Measurements from ENCODE around the gene PPP1R18.
"Not testable (repeated sequence)": the region's sequence is repeated elsewhere in the genome, so short reads cannot be mapped to it uniquely, and the experiment has no call there.

The PPP1R18 gene

GRCh38 chr6:30719791-30720737, 33.6 kb upstream of the PPP1R18 start, which contains the start of gene TUBB:
Gene TUBB (plus strand): TSS chr6:30720352. CDS start chr6:30720507, 155 bp downstream.
- DNase-seq: peak; percentile 94 to 97

- no peak for DNase-seq
Measured at GRCh38 chr6:30719356-30719755, 32.9 kb upstream of the PPP1R18 start.

GRCh38 chr6:30717845-30718720, 31.6 kb upstream of the PPP1R18 start:
- not testable (repeated sequence) for DNase-seq

GRCh38 chr6:30717129-30717844, 30.8 kb upstream of the PPP1R18 start, which contains the start of gene MDC1:
Gene MDC1 (minus strand): TSS chr6:30717281. CDS start chr6:30715175, 2,106 bp downstream.
- DNase-seq: peak; percentile 98 to 99

GRCh38 chr6:30716879-30717128, 30.4 kb upstream of the PPP1R18 start:
- no peak for DNase-seq

- DNase-seq: no peak
Measured at GRCh38 chr6:30714263-30714662, 27.8 kb upstream of the PPP1R18 start.

- no peak for DNase-seq
Measured at GRCh38 chr6:30712441-30712945, 26.0 kb upstream of the PPP1R18 start.

- no peak for DNase-seq
Measured at GRCh38 chr6:30711758-30712380, 25.4 kb upstream of the PPP1R18 start.

- DNase-seq: no peak
Measured at GRCh38 chr6:30709101-30709868, 22.8 kb upstream of the PPP1R18 start.

GRCh38 chr6:30707281-30707850, 20.9 kb upstream of the PPP1R18 start:
- no peak for DNase-seq

GRCh38 chr6:30705620-30706019, 19.2 kb upstream of the PPP1R18 start:
- no peak for DNase-seq

GRCh38 chr6:30703821-30704220, 17.4 kb upstream of the PPP1R18 start:
- no peak for DNase-seq

GRCh38 chr6:30703011-30703410, 16.6 kb upstream of the PPP1R18 start:
- no peak for DNase-seq

- no peak for DNase-seq
Measured at GRCh38 chr6:30700340-30700739, 13.9 kb upstream of the PPP1R18 start.

- DNase-seq: no peak
Measured at GRCh38 chr6:30696432-30696831, 10.0 kb upstream of the PPP1R18 start.

- DNase-seq: no peak
Measured at GRCh38 chr6:30691208-30691847, 4.9 kb upstream of the PPP1R18 start.

- DNase-seq: peak; percentile 89
Measured at GRCh38 chr6:30690403-30691207, 4.2 kb upstream of the PPP1R18 start, which contains the start of gene NRM. Gene NRM (minus strand): TSS chr6:30690984. CDS start chr6:30690974, 10 bp downstream.

GRCh38 chr6:30689985-30690384, 3.5 kb upstream of the PPP1R18 start:
- DNase-seq: no peak

- no peak for DNase-seq
Measured at GRCh38 chr6:30689022-30689865, 2.8 kb upstream of the PPP1R18 start.
